H54 (cell line): ENCODE measurements around the gene ALKBH6.
"Not testable (repeated sequence)": the region's sequence is repeated elsewhere in the genome, so short reads cannot be mapped to it uniquely, and the experiment has no call there.

Experiments
- DNase-seq: peaks from one replicate; pipeline ENCODE4 v3.0.0; 2011; ENCODE audit warnings: low spot score, mixed read lengths; ENCODE audit not compliant: insufficient read length
- FAIRE-seq: peaks from 3 replicates; lab custom pipeline; 2011; peaks lifted over from hg19 to GRCh38; lab: Jason Lieb, UNC
- POLR2A ChIP-seq: IDR thresholded peaks from 2 replicates; pipeline ENCODE4 v1.6.1; 2011; ENCODE audit warnings: low read depth, mild to moderate bottlenecking, low read length

Gene ALKBH6

DNA sequence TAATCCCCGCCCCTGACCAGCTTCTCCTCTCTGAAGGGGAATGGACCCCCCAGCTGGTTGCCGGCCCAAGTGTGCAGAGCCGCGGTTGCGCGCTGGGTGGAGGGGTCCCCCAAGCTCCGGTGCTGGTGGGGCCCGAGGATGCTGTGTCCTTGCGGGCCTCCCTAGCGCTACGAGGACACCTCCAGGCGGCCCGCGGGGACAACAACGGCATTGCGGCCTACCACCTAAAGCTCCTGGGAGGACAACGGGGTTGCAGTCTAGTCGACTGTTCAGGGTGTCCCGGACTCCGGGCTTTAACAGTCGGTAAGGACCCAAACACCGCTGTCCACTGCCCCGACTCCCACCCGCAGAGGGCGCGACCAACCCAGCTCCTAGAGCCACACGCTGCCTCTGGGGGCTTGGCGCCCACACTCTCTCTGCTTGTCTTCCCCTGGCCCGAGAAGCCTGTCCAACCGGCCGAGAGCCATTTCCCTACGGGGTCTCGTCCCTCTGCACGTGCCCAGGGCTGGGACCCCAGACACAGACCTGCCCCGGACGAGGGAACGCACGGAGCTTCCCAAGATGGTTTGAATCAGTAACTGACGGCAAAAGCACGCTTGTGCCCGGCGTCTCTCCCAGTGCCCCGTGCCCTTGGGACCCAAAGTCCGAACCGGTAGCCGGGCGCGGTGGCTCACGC, 20.0 kb downstream of the ALKBH6 start:
- FAIRE-seq (no peak), DNase-seq (no peak)
- TF ChIP-seq POLR2A: no peak

DNA sequence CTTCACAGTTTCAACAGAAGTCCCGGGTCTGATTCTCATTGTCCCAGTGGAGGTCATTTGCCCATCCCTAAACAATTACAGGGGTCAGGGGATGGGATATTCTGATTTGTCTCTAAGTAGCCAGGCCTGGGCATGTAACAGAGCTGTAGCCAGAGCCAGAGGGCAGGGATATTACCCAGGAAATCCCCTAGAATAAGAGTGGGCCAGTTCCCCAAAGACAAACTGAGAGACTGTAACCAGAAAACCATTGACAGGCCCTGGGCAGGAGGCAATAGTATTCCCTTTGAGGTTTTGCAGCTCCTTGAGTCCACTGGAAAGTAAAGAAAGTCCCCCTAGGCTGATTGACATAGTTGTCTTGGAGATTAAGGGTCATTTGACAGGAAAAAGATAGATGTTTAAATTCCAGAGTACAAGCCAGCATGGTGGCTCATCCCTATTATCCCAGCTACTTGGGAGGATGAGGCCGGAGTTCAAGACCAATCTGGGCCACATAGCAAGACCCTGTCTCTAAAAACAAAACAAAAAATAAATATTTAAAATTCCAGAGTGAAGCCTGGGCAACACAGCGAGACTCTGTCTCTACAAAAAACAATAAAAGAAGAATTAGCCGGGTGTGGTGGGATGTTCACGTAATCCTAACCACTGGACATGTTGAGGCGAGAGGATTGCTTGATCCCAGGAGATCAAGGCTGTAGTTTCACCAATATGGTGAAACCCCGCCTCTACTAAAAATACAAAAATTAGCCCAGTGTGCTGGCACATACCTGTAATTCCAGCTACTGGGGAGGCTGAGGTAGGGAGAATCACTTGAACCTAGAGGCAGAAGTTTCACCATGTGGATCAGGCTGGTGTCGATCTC, 20.9 kb downstream of the ALKBH6 start:
- DNase-seq (no peak), FAIRE-seq (no peak)

DNA sequence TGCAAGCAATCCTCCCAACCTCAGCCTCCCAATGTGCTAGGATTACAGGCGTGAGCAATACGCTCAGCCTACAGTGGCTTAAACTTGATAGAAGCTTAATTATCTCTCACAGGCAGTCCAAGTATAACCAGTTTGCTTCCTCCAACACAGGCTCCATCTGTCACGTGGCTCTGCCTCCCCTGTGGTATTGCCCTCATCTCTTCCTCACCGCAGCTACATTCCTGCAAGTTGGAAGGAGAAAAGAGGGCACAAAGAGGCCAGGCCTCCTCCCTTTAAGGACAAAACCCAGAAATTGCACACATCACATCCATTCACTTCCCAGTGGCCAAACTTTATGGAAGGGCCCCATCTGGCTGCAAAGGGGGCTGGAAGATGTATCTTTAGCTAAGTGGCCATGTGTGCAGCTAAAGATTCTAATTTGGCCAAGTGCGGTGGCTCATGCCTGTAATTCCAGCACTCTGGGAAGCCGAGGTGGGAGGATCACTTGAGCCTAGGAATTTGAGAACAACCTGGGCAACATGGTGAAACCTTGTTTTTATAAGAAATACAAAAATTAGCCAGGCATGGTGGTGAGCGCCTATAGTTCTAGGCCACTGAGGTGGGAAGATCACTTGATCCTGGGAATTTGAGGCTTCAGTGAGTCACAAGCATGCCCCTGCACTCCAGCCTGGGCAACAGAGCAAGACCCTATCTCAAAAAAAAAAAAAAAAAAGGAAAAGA, 22.1 kb downstream of the ALKBH6 start:
- TF ChIP-seq POLR2A: no peak
- no peak for FAIRE-seq
- DNase-seq: no peak

More for the DNA sequence above, 20.9 kb downstream of the ALKBH6 start:
- no peak for TF ChIP-seq POLR2A

DNA sequence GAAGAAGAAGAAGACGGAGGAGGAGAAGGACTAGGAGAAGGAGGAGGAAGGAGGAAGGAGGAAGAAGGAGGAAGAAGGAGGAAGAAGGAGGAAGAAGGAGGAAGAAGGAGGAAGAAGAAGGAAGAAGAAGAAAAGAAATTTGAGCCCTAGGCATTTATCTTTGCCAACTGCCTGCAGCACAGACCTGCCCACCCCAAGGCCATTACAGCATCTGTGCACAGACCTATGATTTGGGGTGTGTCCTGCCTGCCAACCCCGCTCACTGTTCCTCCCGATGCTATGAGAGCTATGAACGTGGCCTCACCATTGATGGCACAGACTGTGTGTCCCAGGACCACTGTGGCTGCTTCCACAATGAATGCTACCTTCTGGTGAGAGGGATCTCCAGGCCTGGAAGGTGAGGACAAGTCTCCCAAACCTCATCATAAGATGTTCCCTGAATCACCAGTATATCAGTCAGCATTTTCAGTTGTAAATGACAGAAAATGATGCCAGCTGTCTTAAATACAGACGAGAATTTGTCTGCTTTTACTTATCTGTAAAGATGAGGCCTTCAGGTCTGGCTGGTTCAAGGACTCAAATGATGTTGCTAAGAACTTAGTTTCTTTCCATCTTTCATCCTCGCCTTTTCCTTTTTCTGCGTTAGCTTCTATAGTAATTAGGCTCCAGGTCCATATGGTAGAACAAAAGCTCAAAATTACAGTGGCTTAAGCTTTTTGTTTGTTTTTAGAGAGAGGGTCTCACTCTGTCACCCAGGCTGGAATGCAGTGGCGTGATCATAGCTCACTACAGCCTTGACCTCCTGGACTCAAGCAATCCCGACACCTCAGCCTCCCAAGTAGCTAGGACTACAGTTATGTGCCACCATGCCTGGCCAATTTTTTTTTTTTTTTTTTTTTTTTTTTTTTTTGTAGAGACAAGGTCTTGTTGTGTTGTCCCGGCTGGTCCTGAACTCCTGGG, 23.0 kb downstream of the ALKBH6 start:
- TF ChIP-seq POLR2A: no peak
- no peak for FAIRE-seq
- no peak for DNase-seq

DNA sequence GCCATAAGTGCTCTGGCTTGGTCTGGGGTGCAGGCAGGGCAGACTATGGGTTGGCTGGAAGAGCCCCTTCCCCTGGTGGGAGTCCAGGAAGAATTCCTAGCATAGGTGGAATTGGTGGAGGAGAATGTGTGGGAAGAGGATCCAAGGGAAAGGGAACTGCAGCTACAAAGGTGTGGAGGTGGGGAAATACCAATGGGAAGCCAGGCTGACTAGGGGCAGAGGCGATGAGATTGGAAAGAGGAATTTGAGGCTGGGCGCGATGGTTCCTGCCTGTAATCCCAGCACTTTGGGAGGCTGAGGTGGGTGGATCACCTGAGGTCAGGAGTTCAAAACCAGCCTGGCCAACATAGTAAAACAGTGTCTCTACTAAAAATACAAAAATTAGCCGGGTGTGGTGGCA, 23.9 kb downstream of the ALKBH6 start:
- DNase-seq: no peak
- TF ChIP-seq POLR2A: no peak
- FAIRE-seq: no peak

DNA sequence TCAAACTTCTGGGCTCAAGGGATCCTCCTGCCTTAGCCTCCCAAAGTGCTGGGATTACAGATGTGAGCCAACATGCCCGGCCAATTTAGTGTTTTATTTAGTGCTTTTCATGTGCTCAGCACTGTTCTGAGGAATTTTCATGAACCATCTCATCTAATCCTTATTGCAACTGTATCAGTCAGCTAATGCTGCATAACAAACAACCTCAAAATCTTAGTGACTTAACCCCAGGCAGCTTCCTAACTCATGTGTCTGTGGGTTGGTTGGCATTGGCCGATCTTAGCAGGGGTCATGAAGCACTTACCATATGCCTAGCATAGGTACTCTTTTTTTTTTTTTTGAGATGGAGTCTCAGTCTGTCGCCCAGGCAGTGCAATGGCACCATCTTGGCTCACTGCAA, 25.2 kb downstream of the ALKBH6 start:
- no peak for DNase-seq
- no peak for TF ChIP-seq POLR2A
- FAIRE-seq: no peak

DNA sequence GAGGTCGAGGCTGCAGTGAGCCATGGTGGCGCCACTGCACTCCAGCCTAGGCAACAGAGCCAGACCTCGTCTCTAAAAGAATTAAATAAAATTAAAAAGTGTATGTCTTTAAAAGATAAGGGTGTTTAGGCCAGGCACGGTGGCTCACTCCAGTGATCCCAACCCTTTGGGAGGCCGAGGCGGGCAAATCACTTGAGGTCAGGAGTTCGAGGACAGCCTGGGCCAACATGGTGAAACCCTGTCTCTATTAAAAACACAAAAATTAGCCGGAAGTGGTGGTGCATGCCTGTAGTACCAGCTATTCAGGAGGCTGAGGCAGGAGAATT, 26.5 kb downstream of the ALKBH6 start:
- DNase-seq (no peak), FAIRE-seq (no peak)

DNA sequence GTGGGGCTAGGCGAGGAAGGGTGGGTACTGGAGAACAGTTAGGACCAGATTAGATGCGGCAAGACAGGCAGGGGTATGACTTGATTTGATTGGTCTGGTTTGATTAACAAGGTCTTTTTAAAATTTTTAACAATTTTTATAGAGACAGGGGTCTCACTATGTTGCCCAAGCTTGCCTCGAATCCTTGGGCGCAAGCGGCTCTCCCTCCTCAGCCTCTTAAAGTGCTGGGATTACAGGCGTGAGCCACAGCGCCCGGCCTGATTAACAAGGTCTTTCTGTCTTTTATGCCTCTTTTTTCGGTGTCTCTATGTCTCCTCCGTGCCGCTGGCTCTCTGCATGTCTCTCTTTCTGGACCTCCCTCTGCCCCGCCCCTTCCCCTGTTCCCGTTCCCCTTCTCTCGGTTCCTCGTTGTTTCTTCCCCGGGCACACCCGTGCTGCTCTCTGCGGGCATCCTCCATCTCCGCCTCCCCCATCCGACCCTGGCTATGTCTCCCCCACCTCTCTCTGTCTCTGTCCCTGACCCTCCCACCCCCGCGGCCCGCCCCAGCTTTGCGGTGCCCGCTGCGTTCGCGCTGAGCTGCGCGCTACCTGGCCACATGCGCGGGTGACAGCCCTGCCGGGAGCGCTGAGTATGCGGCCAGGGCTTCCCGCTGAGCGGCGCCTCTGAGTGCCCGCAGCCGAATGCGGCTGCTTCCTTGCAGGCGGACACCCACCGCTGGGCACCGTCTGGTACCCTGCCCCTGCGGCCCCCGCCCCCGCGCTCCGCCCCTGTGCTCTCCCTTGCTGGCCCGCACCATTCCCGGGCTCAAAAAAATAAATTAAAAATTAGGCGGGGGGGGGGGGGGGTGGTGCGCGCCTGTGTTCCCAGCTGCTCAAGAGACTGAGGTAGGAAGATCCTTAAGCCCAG, 27.1 kb downstream of the ALKBH6 start:
- DNase-seq (no peak), FAIRE-seq (no peak)
- TF ChIP-seq POLR2A: no peak

More for the DNA sequence above, 26.5 kb downstream of the ALKBH6 start:
- no peak for TF ChIP-seq POLR2A

DNA sequence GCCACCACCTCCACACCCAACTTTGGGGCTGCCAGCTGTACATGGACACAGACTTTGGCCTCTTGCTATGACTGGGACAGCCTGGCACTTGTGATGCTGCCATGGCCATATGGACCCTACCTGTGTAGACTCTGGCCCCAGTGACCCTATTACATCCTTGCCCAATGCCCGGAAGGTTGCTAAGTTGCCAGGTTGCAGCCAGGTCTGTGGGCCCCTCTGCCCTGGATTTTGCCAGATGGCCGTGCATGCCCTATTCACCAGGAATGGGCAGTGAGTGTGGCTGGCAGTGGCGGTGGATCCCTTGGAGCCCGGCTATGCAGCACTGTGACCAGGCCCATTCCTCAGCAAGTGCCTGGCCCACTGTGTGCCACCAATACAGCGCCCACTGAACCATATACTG, 27.9 kb downstream of the ALKBH6 start:
- no peak for TF ChIP-seq POLR2A
- DNase-seq (no peak), FAIRE-seq (no peak)

DNA sequence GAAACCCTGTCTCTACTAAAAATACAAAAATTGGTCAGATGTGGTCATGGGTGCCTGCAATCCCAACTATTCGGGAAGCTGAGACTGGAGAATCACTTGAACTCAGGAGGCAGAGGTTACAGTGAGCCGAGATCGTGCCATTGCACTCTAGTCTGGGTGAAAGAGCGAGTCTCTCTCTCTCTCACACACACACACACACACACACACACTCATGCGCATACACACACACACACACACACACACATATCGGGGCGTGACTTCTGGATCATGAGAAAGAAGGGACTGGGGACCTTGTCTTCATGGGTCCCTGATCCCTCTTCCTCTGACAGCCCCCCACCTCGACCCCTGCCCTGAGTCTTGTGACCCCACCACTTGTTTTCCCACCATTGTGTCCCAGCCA, 30.8 kb downstream of the ALKBH6 start:
- no peak for FAIRE-seq
- no peak for TF ChIP-seq POLR2A
- DNase-seq: no peak

DNA sequence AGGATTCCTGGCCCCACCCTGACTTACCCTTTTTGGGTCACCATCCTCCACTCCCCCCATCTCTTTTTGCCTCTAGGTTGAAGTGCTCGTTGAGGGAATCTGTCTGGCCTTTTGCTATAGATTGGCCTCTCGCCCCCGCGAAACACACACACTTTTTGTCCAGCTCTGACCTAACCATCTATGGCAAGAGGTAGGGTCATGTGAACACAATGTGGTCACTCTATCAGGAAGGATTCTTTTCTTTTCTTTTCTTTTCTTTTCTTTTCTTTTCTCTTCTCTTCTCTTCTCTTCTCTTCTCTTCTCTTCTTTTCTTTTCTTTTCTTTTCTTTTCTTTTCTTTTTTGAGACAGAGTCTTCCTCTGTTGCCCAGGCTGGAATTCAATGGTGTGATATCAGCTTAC, 33.0 kb downstream of the ALKBH6 start:
- FAIRE-seq: not testable (repeated sequence)

DNA sequence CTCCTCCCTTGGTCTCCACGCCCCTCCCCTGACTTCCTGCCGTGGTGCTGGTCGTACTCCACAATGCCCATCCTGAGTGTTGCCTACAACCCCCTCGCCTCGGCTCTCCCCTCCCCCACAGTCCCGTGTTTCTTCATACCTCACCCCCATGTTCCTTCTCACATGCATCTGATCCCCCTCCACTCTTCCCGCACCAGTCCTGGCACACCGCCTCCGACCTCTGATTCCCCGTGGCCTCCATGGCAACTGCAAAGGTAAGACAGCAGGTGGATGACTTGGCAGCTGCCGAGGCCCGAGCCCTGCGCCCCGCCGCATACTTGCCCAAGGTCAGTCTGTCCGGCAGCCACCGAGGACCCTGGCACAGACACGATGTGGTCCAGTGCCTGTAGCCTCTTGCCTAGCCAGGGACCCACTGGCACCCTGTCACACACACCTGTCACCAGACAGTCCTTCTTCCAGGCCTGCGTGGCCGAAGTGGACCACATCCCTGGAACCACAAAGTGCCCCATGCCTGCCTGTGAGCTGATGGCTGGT, 35.1 kb downstream of the ALKBH6 start:
- DNase-seq (no peak), FAIRE-seq (no peak)
- no peak for TF ChIP-seq POLR2A

More for the DNA sequence above, 33.0 kb downstream of the ALKBH6 start:
- DNase-seq: not testable (repeated sequence)
